Measurements from ENCODE around the gene RNF223. TPM values are rescaled to one million over a fixed set of nuclear protein-coding genes. Genes with fewer than 3 reads are reported as not detected.

Gene RNF223
- total RNA-seq: 0.05 TPM
- polyA plus RNA-seq: 0.37 TPM
- long read RNA-seq, donor 1: 0 reads
- long read RNA-seq, donor 2: 0 reads
- long read RNA-seq, donor 3: 0 reads
- long read RNA-seq, donor 4: 0 reads
- long read RNA-seq, donor 5: 0 reads
- long read RNA-seq, donor 6: 0 reads
- long read RNA-seq, donor 7: 0 reads
- long read RNA-seq, donor 8: 0 reads
- long read RNA-seq, donor 9: 0 reads
- long read RNA-seq, donor 10: 0 reads

DNA sequence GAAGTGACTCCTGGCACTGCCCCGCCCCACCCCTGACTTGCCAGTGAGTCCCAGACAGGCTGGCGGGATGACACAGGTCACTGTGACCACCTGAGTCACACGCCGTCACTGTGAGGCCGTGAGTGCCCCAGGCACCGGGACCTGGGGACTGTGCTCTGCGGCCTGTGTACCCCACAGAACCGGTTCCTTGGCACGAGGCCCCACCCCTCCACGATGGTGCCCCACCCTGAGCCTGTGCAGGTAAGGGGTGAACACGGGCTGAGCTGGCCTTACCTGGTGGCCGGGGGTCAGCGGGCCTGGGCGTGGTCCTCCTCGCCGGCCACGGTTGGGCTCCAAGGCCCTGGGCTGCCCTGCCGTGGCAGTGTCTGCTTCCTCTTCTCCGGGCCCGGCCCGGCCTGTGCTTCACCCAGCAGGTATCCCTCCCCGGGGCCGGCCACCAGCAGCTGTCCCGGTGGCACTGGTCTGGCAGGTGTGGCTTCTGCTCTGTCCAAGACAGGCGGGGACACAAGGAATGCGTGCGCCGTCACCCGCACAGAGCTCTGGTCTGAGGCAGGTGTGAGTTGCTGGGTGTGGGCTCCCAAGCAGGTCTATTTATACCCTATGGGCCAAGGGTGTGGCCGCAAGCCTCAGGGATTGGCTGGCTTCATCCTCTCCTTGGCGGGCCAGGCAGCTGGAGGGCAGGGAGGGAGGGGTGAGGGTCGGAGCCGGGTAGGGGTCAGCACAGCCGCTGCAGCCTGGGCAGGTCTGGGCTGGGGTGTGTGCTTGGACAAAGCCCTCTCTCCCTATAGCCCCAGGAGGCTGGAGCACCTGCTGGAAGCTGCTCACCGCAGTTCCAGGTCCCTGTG is at the start of gene RNF223:
RNF223 (minus strand) TSS at position 564 of the 845 bp plus-strand sequence. CDS start 1,740 bp downstream, outside the sequence.
- no peak for DNase-seq (ENCODE audit: low read depth in 6 of 9, low spot score in 9 of 9)
- Histone ChIP-seq H3K36me3 (ENCODE audit: control insufficient read depth in 2 of 2, insufficient read depth in 2 of 2, low read length in 1 of 2) (no peaks in the 10 kb centered on the region), H3K4me1 (ENCODE audit: control insufficient read depth in 2 of 2, insufficient read depth in 2 of 2, low read length in 2 of 2) (peaks cover 0 to 4% of the 10 kb centered on the region in 2 donors), H3K9me3 (ENCODE audit: control insufficient read depth in 2 of 2, insufficient read depth in 1 of 2, low read length in 1 of 2) (no peaks in the 10 kb centered on the region), H3K4me3 (ENCODE audit: low read length in 2 of 2) (no peak within 1 kb of the TSS), H3K27me3 (ENCODE audit: control insufficient read depth in 2 of 2, insufficient read depth in 1 of 2, low read length in 1 of 2) (peaks cover 13 to 43% of the 10 kb centered on the region in 2 donors), H3K27ac (ENCODE audit: low read depth in 1 of 2, low read length in 1 of 2) (no peak within 1 kb of the TSS)
- 85% methylated on average over 35 of the region's 35 CpGs for WGBS

DNA sequence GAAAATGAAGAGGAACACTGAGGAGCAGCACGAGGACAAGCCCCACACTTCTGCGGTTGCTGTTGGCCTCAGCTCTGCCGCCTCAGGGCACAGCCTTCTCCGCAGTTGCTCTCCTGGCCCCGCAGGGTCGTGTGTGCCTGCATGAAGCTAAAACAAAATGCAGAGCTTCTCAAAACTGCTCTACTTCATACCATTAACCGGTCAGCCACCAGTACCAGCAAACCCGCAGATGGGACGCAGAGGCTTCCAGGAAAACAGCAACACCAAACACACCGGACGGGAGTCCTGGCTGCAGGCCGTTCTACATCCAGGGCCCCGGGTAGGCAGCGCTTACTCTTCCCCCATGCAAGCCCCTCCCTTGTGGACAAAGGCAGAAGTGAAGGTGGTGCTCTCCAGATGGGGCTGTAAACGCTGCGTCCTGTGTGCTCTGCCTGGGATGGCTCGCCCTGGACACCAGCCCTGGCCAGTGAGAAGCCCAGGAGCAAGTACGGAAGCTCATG is 48.9 kb upstream of the RNF223 start:
- H3K4me3 ChIP-seq (ENCODE audit: low read length in 2 of 2): no peak overlapping the region
- no peak for DNase-seq (ENCODE audit: low read depth in 6 of 9, low spot score in 9 of 9)
- WGBS: 88% methylated on average over 18 of the region's 18 CpGs
- H3K27me3 ChIP-seq (ENCODE audit: control insufficient read depth in 2 of 2, insufficient read depth in 1 of 2, low read length in 1 of 2): peaks cover 13 to 44% of the 10 kb centered on the region in 2 donors
- no peaks in the 10 kb centered on the region for H3K36me3 ChIP-seq (ENCODE audit: control insufficient read depth in 2 of 2, insufficient read depth in 2 of 2, low read length in 1 of 2)
- peaks cover 0 to 14% of the 10 kb centered on the region in 2 donors for H3K9me3 ChIP-seq (ENCODE audit: control insufficient read depth in 2 of 2, insufficient read depth in 1 of 2, low read length in 1 of 2)
- peaks cover 0 to 16% of the 10 kb centered on the region in 2 donors for H3K4me1 ChIP-seq (ENCODE audit: control insufficient read depth in 2 of 2, insufficient read depth in 2 of 2, low read length in 2 of 2)
- H3K27ac ChIP-seq (ENCODE audit: low read depth in 1 of 2, low read length in 1 of 2): no peak overlapping the region

DNA sequence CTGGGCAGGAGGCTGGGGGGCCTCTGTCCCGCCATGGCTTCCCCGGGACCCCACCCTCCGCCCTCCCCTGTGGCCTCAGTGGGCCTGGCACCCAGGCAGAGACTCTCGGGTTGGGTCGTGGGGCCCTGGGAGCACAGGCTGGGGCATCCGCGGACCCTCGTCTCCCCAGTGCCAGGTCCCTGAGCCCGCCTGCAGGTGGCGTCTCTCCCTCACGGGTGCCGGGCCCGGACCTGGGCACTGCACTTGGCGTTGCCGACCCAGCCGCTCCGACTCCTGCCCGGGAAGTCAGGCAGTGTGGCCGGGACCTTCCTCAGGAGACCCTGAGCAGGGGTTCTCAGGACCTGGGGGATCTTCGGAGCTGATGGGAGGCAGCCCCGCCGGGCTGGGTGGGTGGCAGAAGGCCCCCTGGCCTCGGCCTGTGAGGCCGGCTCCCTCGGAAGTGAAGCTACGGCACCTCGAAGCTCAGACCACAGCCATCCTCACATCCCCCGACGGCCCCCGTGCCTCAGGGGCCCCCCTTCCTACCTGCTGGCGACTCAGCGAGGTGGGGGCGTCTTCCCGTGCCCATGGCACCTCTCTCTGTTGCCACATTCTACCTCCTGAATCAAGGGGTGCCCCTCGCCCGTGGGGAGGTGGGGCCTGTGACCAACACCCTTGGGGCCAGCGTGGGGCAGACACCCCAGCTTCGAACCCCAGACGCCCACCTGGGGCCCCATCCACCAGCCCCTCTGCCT is 48.1 kb upstream of the RNF223 start:
- no peak overlapping the region for H3K27ac ChIP-seq (ENCODE audit: low read depth in 1 of 2, low read length in 1 of 2)
- DNase-seq (ENCODE audit: low read depth in 6 of 9, low spot score in 9 of 9): peak in 7 of 9 donors; percentile 48 to 83 (median 69)
- peak overlapping the region in 1 of 2 donors; percentile 18 for H3K4me3 ChIP-seq (ENCODE audit: low read length in 2 of 2)

DNA sequence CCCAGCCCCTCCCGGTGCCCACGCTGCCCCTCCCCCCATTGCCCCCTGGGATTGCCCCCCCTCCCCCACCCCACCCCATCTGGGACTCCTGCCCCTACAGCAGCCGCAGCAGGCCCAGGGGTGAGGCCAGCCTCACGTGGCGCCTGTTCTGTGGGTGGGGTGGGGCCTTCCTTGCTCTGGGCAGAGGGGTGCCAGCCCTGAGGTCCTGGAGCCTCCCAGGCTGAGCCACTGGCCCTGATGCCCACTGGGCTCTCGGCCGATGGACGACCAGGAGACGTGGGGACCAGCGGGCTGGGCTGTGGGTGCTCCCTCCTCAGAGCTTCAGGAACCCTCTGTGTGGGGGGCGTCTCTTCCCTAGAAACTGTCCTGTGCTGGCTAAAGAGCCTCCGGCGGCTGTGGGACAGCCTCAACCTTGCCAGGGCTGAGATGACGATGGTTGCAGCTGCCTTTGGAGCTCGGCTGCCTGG is 47.5 kb upstream of the RNF223 start:
- peaks cover 20 to 58% of the 10 kb centered on the region in 2 donors for H3K27me3 ChIP-seq (ENCODE audit: control insufficient read depth in 2 of 2, insufficient read depth in 1 of 2, low read length in 1 of 2)
- H3K36me3 ChIP-seq (ENCODE audit: control insufficient read depth in 2 of 2, insufficient read depth in 2 of 2, low read length in 1 of 2): no peaks in the 10 kb centered on the region
- H3K27ac ChIP-seq (ENCODE audit: low read depth in 1 of 2, low read length in 1 of 2): no peak overlapping the region
- H3K9me3 ChIP-seq (ENCODE audit: control insufficient read depth in 2 of 2, insufficient read depth in 1 of 2, low read length in 1 of 2): peaks cover 0 to 14% of the 10 kb centered on the region in 2 donors
- 69% methylated on average over 15 of the region's 15 CpGs for WGBS
- peaks cover under 1 to 17% of the 10 kb centered on the region in 2 donors for H3K4me1 ChIP-seq (ENCODE audit: control insufficient read depth in 2 of 2, insufficient read depth in 2 of 2, low read length in 2 of 2)
- no peak overlapping the region for H3K4me3 ChIP-seq (ENCODE audit: low read length in 2 of 2)
- no peak for DNase-seq (ENCODE audit: low read depth in 6 of 9, low spot score in 9 of 9)

More for the DNA sequence above, 48.1 kb upstream of the RNF223 start:
- H3K27me3 ChIP-seq (ENCODE audit: control insufficient read depth in 2 of 2, insufficient read depth in 1 of 2, low read length in 1 of 2): peaks cover 19 to 52% of the 10 kb centered on the region in 2 donors
- H3K4me1 ChIP-seq (ENCODE audit: control insufficient read depth in 2 of 2, insufficient read depth in 2 of 2, low read length in 2 of 2): peaks cover 0 to 16% of the 10 kb centered on the region in 2 donors
- WGBS: 19% methylated on average over 39 of the region's 39 CpGs
- H3K9me3 ChIP-seq (ENCODE audit: control insufficient read depth in 2 of 2, insufficient read depth in 1 of 2, low read length in 1 of 2): peaks cover 0 to 14% of the 10 kb centered on the region in 2 donors
- H3K36me3 ChIP-seq (ENCODE audit: control insufficient read depth in 2 of 2, insufficient read depth in 2 of 2, low read length in 1 of 2): no peaks in the 10 kb centered on the region

DNA sequence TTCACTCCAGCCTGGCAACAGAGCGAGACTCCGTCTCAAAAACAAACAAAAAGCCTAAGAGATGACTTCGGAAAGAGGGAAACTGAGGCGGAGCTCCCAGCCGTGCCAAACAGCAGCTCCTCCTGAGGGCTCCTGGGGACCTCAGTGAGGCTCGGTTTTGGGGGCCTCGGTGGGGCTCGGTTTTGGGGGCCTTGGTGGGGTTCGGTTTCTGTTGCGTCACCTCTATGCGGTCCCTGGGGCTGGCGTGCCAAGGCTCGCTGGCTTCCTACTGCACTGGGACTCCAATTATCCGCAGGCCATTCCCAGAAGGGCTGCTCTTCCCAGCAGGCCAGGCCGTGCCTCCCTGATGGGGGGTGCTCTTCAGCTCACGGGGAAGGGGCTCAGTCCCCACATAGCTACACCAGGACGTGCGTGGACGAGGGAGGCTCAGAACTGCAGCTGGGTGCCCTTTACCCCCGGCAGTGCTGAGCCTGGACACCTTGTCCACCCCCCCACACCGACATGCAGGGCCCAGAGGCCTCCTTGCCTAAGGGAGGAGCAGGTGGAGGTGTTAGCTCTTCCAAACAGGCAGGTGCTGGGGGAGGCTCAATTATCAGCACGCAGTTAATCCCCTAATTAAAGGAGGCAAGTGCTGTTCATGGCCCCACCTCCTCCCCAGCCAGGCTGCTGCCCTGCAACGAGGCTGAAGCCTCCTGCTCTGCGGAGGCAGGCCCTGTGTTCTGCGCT is 46.9 kb upstream of the RNF223 start:
- Histone ChIP-seq H3K4me3 (ENCODE audit: low read length in 2 of 2) (no peak overlapping the region), H3K4me1 (ENCODE audit: control insufficient read depth in 2 of 2, insufficient read depth in 2 of 2, low read length in 2 of 2) (peaks cover 3 to 18% of the 10 kb centered on the region in 2 donors), H3K9me3 (ENCODE audit: control insufficient read depth in 2 of 2, insufficient read depth in 1 of 2, low read length in 1 of 2) (peaks cover 0 to 14% of the 10 kb centered on the region in 2 donors), H3K27ac (ENCODE audit: low read depth in 1 of 2, low read length in 1 of 2) (no peak overlapping the region), H3K36me3 (ENCODE audit: control insufficient read depth in 2 of 2, insufficient read depth in 2 of 2, low read length in 1 of 2) (no peaks in the 10 kb centered on the region), H3K27me3 (ENCODE audit: control insufficient read depth in 2 of 2, insufficient read depth in 1 of 2, low read length in 1 of 2) (peaks cover 20 to 60% of the 10 kb centered on the region in 2 donors)
- WGBS: 90% methylated on average over 25 of the region's 25 CpGs
- no peak for DNase-seq (ENCODE audit: low read depth in 6 of 9, low spot score in 9 of 9)

DNA sequence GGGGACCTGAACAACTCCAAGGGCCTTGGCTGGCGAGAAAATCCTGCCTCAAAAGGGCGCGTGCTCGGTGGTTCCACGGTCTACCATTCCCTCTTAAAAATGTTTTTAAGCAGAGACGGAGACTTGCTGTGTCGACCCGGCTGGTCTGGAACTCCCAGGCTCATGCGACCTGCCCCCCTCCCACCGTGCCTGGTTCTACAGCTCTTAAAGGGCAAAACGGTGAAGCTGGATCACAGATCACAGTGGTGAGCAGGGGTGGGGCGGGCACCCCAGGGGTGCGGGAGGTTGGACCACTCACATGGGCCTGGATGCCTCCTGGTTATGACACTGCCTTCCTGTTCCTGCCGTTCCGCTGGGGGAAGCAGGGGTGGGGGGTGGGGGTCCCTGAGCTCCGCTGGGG is 46.0 kb upstream of the RNF223 start:
- Histone ChIP-seq H3K9me3 (ENCODE audit: control insufficient read depth in 2 of 2, insufficient read depth in 1 of 2, low read length in 1 of 2) (peaks cover 0 to 14% of the 10 kb centered on the region in 2 donors), H3K4me1 (ENCODE audit: control insufficient read depth in 2 of 2, insufficient read depth in 2 of 2, low read length in 2 of 2) (peaks cover 5 to 20% of the 10 kb centered on the region in 2 donors), H3K36me3 (ENCODE audit: control insufficient read depth in 2 of 2, insufficient read depth in 2 of 2, low read length in 1 of 2) (no peaks in the 10 kb centered on the region), H3K27me3 (ENCODE audit: control insufficient read depth in 2 of 2, insufficient read depth in 1 of 2, low read length in 1 of 2) (peaks cover 20 to 61% of the 10 kb centered on the region in 2 donors), H3K27ac (ENCODE audit: low read depth in 1 of 2, low read length in 1 of 2) (no peak overlapping the region), H3K4me3 (ENCODE audit: low read length in 2 of 2) (no peak overlapping the region)
- 64% methylated on average over 16 of the region's 16 CpGs for WGBS
- no peak for DNase-seq (ENCODE audit: low read depth in 6 of 9, low spot score in 9 of 9)

DNA sequence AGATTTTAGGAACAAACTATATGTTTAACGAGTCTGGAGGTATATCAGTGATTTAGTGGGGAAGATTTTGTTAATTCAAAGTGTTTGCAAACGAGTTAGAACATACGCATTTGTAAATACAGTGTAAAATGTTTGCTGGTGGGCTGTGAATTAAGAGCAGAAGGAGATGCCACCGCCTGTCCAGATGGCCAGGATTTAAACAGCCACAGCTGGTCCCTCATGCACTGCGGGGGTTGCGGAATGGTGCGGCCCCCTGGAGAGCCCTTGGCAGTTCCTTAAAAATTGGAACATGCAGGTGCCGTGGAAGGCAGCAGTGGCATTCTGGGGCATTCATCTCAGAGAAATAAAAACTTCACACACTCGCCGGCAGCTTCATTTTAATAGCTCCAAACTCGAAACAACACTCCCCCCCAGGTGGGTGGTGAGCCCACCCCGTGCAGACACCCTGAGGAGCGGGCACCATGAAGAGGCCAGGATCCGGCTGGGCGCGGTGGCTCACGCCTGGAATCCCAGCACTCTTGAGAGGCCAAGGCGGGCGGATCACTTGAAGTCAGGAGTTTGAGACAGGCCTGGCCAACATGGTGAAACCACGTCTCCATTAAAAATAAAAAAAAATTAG is 45.3 kb upstream of the RNF223 start:
- 94% methylated on average over 20 of the region's 20 CpGs for whole genome bisulfite sequencing
- no peak overlapping the region for H3K4me3 ChIP-seq (ENCODE audit: low read length in 2 of 2)
- no peak for DNase-seq (ENCODE audit: low read depth in 6 of 9, low spot score in 9 of 9)
- no peak overlapping the region for H3K27ac ChIP-seq (ENCODE audit: low read depth in 1 of 2, low read length in 1 of 2)
- H3K4me1 ChIP-seq (ENCODE audit: control insufficient read depth in 2 of 2, insufficient read depth in 2 of 2, low read length in 2 of 2): peaks cover 9 to 23% of the 10 kb centered on the region in 2 donors
- H3K27me3 ChIP-seq (ENCODE audit: control insufficient read depth in 2 of 2, insufficient read depth in 1 of 2, low read length in 1 of 2): peaks cover 20 to 68% of the 10 kb centered on the region in 2 donors
- H3K9me3 ChIP-seq (ENCODE audit: control insufficient read depth in 2 of 2, insufficient read depth in 1 of 2, low read length in 1 of 2): peaks cover 0 to 17% of the 10 kb centered on the region in 2 donors
- no peaks in the 10 kb centered on the region for H3K36me3 ChIP-seq (ENCODE audit: control insufficient read depth in 2 of 2, insufficient read depth in 2 of 2, low read length in 1 of 2)

DNA sequence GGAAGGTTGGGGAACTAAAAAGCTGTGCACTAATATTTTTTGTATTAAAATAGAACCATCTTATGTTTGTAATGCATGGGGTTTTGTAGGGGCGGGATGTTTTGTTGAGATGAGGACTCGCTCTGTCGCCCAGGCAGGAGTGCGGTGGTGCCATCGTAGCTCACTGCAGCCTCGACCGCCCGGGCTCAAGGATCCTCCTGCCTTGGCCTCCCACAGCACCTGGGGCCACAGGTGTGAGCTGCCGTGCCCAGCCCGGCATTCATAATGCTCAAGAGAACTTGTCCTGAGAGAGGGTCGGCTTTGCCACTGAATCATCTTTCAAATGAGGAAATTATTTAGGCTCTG is 44.7 kb upstream of the RNF223 start:
- Histone ChIP-seq H3K36me3 (ENCODE audit: control insufficient read depth in 2 of 2, insufficient read depth in 2 of 2, low read length in 1 of 2) (no peaks in the 10 kb centered on the region), H3K4me1 (ENCODE audit: control insufficient read depth in 2 of 2, insufficient read depth in 2 of 2, low read length in 2 of 2) (peaks cover 9 to 23% of the 10 kb centered on the region in 2 donors), H3K4me3 (ENCODE audit: low read length in 2 of 2) (no peak overlapping the region), H3K27ac (ENCODE audit: low read depth in 1 of 2, low read length in 1 of 2) (no peak overlapping the region), H3K27me3 (ENCODE audit: control insufficient read depth in 2 of 2, insufficient read depth in 1 of 2, low read length in 1 of 2) (peaks cover 20 to 68% of the 10 kb centered on the region in 2 donors), H3K9me3 (ENCODE audit: control insufficient read depth in 2 of 2, insufficient read depth in 1 of 2, low read length in 1 of 2) (peaks cover 1 to 18% of the 10 kb centered on the region in 2 donors)
- no peak for DNase-seq (ENCODE audit: low read depth in 6 of 9, low spot score in 9 of 9)
- 95% methylated on average over 11 of the region's 11 CpGs for WGBS
